ENCODE results near the gene CACNG7.
"Not testable (repeated sequence)": the region's sequence is repeated elsewhere in the genome, so short reads cannot be mapped to it uniquely, and the experiment has no call there.

CACNG7 gene

DNA sequence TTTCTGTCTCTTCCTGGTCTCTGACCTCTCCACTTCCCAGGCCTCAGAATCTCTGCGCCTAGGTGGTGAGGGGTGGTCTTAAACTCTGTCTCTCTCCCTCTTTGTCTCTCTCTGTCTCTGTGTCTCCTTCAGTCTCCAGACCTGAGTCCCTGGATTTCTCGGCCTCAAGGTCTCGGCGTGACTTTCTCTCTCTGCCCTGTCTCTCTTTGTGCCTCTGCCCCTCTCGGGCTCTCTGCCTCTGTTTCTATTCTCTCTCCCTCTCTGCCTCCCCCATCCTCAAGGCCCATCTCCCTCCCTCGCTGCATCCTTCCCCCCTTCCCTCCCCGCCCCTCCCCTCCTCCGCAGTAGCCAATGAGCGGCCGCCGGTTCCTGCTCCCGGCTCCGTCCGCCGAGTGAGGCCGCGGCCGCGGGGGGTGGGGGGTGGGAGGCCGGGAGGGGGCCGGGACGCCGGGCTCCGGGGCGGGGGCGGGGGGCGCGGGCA lies at the start of gene CACNG7:
CACNG7 (plus strand) TSS at position 344 of the 481 bp plus-strand sequence. CDS start 3,554 bp downstream, outside the sequence.
- DNase-seq = no peak

DNA sequence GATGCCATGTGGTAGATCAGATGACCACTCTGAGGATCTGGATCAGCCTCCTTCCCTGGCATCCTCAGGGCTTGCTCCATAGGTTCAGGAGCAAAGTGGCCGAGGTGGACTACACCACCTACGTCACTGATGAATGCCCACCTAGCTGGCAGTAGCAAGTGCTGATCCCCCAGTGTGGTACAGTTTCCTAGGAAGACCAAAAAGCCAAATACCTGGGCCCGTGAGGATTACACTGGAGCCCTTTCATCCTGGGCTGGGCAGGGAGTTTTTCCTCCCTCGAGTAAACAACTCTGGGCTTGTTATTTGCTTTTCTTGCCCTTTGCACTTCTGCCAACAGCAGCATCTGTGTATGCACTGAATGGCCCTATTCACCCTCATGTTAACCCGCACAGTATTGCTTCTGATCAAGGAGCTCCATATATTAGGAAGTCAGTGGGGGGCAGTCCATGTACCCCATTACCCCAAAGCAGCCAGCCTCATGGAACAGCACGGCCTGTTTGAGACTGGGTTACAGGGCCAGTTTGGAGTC lies 44.7 kb upstream of the CACNG7 start:
- no peak for DNase-seq

GRCh38 chr19:53865523-53865917 lies 43.6 kb upstream of the CACNG7 start:
- DNase-seq = no peak

DNA sequence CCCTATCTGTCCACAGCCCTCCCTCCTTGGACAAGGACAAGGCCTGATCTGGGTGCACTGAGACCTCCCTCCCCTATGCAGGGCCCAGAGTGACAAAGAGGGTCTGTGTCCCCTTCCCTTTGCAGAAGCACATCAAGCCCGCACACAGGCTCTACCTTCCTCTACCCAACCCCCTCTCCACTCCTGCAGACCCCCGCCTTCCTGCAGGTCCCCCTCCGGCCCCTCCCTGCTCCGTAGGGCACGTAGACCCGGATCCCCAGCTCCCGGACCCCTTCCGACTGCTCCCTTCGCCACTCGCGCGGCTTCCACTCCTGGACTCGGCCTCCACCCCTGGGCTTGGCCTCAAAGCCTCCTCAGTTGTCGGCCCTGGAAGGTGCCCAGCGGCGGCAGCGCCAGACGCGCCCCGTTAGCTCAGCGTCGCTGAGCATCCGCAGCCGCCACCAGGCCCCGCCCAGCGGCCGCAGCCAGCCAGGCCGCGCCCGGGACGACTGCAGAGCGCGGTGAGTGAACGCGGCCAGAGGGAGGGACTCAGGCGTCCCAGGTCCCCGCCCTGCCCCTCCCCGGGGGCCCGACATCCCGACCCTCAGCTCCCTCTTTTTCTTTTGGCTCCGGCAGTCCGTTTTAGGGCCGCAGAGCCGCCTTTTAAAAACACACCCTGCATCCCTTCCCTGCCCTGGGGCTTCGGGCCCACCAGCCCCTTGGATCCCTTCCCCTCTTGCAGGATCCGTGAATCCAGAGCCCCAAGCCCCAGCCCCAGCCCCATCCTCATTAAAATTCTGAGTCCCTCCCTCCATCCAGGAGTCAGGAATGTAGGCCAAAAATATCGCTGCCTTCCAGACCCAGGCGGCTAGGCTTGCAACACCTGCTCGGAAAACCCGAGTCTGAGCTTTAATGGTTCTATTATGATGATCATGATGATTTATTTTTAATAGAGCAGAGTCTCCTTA lies 42.9 kb upstream of the CACNG7 start:
- no peak for DNase-seq

- DNase-seq = no peak
These were observed 42.2 kb upstream of the CACNG7 start for GRCh38 chr19:53866865-53867224.

DNA sequence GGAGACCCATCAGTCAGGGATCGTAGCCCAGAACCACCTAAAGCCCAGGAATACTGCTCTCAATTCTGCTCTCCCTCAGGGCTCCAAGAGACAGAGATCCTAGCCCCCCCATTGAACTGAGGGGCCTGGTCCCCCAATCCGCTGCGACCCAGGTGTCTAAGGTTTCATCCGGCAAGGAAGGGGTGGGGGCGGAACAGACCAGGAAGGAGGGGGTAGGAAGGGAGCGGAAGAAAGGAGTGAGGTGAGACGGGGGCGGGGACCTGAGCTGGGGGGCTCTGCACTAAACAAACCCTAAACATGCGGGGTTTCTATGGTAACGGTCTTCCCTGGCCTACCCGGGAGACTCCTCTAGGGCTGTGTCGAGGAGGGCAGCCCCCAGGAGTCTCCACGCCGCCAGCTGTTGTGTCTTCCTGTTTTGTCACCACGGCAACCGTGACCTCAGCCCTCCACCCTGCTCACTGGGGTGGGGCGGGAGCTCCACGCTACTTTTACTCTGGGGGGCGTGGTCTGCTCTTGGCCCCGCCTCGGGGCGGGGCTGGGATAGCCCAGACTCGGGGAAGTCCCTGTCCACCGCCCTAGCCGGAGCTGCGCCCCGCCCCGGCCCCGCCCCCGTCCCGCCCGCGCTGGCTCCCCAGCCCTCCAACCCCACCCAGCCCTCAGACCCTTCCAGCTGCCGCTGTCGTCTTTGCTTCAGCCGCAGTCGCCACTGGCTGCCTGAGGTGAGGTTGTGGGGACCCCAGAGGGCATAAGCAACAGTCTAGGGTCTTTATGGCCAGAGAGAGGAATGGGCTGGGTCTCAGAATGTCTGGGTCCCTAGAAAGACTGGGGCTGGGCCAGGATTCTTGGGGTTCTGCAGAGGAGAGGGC lies 41.6 kb upstream of the CACNG7 start, which contains the start of gene MYADM:
MYADM (plus strand) TSS at position 659 of the 866 bp plus-strand sequence. CDS start 5,647 bp downstream, outside the sequence.
- DNase-seq = peak; percentile 48

DNA sequence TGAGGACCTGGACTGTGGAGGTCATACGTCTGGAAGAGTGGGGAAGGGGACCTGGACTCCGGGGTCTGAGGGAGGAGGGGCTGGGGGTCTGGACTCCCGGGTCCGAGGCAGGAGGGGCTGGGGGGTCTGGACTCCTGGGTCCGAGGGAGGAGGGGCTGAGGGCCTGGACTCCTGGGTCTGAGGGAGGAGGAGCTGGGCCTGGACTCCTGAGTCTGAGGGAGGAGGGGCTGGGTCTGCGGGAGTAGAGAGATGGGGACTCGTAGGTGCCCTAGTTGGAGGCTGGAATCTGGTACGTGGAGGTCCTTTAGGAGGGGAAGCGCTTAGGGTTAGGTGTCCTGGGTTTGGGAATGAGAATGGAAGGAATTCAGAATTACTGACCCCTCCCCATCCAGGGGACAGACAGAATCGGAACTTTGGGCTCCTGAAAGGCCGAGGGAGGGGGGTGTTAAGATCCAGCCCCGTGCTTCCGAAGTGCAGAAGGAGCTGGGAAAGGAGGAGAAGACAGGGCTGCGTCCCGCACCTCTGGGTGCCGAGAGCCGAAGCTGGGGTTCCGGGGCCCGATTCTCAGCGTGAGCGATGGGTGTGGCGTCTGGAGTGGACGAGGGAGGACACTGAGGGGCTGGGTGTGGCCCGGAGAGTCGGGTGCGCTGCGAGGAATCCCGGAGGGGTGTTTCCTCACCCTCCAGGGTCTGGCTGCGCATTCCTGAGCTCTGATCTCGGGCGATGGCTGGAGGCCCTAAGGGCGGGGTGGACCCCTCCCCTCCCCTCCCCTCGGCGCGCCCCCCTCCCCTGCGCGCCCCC lies 40.8 kb upstream of the CACNG7 start:
- DNase-seq = no peak

DNA sequence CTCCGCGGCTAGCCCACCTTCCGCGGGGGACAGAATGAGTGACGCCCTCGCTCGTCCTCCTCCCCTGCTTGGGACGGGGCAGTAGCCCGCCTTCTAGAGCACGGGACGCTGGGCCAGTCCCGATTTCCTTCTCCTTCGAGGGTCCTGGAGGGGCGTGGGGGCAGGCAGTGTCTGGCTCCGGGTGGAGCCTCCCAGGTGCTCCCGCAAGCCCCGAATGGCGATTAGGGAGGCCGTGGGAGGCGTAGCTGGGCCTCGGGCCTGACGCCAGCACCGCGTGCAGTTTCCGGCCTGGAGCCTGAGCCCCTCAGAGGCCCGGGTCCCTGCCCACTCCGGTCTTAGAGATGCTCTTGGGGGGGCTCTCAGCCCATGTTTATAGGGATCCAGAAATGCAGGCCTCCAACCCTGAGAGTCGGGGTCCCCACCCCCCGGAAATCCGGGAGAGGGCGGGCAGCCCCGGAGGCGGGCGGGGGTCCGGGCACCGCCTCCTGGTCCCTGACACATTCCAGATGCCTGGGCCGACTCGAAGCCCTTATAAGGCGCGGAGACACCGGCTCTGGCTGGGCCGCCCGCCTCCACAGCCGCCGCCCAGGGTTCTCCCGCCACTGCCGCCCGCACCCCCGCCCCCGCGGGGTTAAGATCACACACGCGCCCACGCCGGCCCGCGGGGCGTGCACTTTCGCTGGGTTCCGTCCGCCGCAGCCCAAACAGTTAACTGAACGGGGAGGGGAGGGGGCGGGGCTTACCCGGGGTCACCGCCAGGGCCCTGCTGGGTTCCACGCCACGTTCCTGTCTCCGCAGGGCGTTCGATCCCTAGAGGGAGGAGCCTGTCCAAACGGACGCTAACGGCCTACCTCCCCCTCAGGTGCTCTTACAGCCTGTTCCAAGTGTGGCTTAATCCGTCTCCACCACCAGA lies 39.9 kb upstream of the CACNG7 start:
- DNase-seq = no peak

- DNase-seq = not testable (repeated sequence)
These were observed 39.1 kb upstream of the CACNG7 start for GRCh38 chr19:53869805-53870484.

GRCh38 chr19:53870485-53870844 lies 38.6 kb upstream of the CACNG7 start:
- DNase-seq = no peak

DNA sequence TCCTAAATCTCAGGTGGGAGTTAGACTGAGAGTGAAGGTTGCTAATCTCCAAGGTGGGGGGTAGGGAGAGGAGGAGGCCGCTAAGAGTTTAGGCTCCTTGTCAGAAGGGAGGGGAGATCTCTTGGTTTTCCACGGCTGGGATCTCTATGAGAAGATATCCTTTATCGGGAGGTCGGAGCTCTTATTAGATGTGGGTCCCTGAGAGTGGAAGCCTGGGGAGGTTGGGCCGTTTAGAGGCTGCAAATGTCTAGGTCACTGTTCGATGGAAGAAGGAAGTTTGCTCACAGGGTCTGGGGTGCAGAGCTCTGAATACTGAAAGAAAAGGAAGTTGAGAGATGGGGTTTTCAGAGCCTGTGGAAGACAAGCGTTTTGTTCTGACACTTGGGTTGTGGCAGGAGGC lies 37.6 kb upstream of the CACNG7 start:
- DNase-seq = no peak

- no peak for DNase-seq
These were observed 36.3 kb upstream of the CACNG7 start for GRCh38 chr19:53872762-53873161.

DNA sequence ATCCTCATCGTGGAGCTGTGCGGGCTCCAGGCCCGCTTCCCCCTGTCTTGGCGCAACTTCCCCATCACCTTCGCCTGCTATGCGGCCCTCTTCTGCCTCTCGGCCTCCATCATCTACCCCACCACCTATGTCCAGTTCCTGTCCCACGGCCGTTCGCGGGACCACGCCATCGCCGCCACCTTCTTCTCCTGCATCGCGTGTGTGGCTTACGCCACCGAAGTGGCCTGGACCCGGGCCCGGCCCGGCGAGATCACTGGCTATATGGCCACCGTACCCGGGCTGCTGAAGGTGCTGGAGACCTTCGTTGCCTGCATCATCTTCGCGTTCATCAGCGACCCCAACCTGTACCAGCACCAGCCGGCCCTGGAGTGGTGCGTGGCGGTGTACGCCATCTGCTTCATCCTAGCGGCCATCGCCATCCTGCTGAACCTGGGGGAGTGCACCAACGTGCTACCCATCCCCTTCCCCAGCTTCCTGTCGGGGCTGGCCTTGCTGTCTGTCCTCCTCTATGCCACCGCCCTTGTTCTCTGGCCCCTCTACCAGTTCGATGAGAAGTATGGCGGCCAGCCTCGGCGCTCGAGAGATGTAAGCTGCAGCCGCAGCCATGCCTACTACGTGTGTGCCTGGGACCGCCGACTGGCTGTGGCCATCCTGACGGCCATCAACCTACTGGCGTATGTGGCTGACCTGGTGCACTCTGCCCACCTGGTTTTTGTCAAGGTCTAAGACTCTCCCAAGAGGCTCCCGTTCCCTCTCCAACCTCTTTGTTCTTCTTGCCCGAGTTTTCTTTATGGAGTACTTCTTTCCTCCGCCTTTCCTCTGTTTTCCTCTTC lies 35.1 kb upstream of the CACNG7 start:
- no peak for DNase-seq

GRCh38 chr19:53874606-53874990 lies 34.5 kb upstream of the CACNG7 start:
- no peak for DNase-seq

DNA sequence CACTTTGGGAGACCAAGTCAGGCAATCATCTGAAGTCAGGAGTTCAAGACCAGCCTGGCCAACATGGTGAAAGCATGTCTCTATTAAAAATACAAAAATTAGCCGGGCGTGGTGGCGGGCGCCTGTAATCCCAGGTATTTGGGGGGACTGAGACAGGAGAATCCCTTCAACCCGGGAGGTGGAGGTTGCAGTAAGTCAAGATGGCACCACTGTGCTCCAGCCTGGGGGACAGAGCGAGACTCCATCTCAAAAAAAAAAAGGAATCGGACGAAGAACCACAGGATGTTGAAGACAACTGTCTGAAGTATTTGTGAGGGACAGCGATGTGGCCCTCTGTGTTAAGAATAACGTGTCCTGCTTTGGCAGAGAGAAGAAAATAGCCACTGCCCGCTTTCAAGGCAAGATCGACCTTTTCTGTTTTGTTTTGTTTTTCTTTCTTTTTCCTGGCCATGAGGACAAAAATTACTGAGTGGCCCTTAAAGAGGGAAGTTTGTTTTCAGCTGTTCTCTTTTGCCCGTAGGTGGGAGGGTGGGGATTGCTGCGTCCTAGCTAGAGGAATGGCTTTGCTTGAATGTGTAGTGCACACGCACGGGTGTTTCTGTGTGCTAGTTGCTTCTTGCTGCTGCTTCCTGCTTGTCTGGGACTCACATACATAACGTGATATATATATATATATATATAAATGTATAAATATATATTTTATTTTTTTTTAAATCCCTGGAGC lies 33.3 kb upstream of the CACNG7 start:
- DNase-seq = no peak

DNA sequence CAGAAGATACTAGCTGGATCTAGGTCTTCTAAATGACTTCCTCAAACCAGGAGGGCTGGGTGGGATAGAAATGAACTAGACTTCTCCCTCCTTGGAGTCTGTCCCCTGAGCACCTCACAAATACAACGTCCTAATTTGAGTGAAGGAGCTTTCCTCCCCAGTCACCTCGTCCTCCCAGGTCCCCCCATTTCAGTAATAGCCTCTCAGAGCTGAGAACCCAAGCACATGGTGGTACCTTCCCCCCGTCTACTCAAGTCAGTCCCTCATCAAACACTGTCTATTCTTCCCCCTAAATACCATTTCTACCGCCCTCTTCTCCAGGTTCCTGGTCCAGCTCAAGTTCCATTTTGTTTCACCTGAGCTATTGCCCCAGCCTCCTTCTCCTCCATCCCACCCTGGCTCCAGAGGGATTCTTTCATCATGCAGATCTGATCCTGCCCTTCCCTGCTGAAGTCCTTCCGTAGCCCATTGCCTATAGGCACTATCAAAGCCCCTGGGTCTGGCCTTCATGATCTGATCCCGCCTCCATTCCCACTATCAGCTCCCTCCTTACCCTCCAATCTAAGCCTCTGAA lies 32.3 kb upstream of the CACNG7 start:
- no peak for DNase-seq

GRCh38 chr19:53877361-53877766 lies 31.7 kb upstream of the CACNG7 start:
- no peak for DNase-seq

- DNase-seq = no peak
These were observed 30.3 kb upstream of the CACNG7 start for GRCh38 chr19:53878776-53879139.
